A549 (cell line): Measurements from ENCODE around the gene MYO7A. TPM values are rescaled to one million over a fixed set of nuclear protein-coding genes. Genes with fewer than 3 reads are reported as not detected.

Experiments
- ATAC-seq, 2 experiments: fragments of 200-7000 bp in 1 of 2; fragments of >200 bp in 1 of 2; cut with Nextera tagmentation in 1 of 2; cut with Tn5 transposase in 1 of 2; 3 replicates each; pipeline versions ENCODE4 v1.8.0 to v1.9.1; 2018 to 2020; ENCODE audit warnings: mild to moderate bottlenecking in 1 of 2, moderate library complexity in 1 of 2
- CTCF ChIA-PET: fragments of 300-600 bp; sonication (Branson Sonifier 250); formaldehyde crosslinking; extraction: SDS; loops from one replicate; lab custom pipeline; 2021; ENCODE audit warnings: antibody characterized with exemption, inconsistent platforms; lab: Yijun Ruan, JAX
- POLR2A ChIA-PET: fragments of 350-600 bp; formaldehyde crosslinking; extraction: SDS; loops from one replicate; lab custom pipeline; 2021; ENCODE audit warnings: antibody characterized with exemption, inconsistent platforms; lab: Yijun Ruan, JAX
- DNase-seq, 2 experiments: peaks; one replicate each; pipeline versions ENCODE4 v3.0.0 to v3.0.0-alpha.2; 2011 to 2016; ENCODE audit warnings: low read depth in 1 of 2, low spot score in 1 of 2
- FAIRE-seq: peaks from 2 replicates; lab custom pipeline; 2011; peaks lifted over from hg19 to GRCh38; lab: Jason Lieb, UNC
- H3K27ac ChIP-seq, 2 experiments: fragments of >200 bp; sonication (Bioruptor Twin); formaldehyde crosslinking; 3 replicates each; pipeline ENCODE4 v1.5.1; 2016 to 2017
- H3K4me1 ChIP-seq: fragments of >200 bp; sonication (Bioruptor Twin); formaldehyde crosslinking; 3 replicates; pipeline ENCODE4 v1.6.1; 2016
- H3K4me2 ChIP-seq: fragments of >200 bp; sonication (Bioruptor Twin); formaldehyde crosslinking; 3 replicates; pipeline ENCODE4 v1.6.1; 2016
- H3K4me3 ChIP-seq: fragments of >200 bp; sonication (Bioruptor Twin); formaldehyde crosslinking; 3 replicates; pipeline ENCODE4 v1.5.1; 2016
- H3K9me3 ChIP-seq: fragments of >200 bp; sonication (Bioruptor Twin); formaldehyde crosslinking; 3 replicates; pipeline ENCODE4 v1.6.1; 2016
- ATOH8 ChIP-seq: fragments of 250-450 bp; sonication (Bioruptor Pico); IDR thresholded peaks from 2 replicates; pipeline ENCODE4 v1.5.0; 2020; ENCODE audit warnings: low read depth, mild to moderate bottlenecking, moderate library complexity
- BCL3 ChIP-seq: fragments of >200 bp; sonication (Bioruptor Twin); formaldehyde crosslinking; IDR thresholded peaks from 3 replicates; pipeline ENCODE4 v1.6.1; 2016
- BHLHE40 ChIP-seq: IDR thresholded peaks from 2 replicates; pipeline ENCODE4 v1.6.1; 2012; ENCODE audit warnings: low read depth, low read length, inconsistent platforms
- CBX2 ChIP-seq: fragments of 200-600 bp; sonication (generic); IDR thresholded peaks from 2 replicates; pipeline ENCODE4 v1.6.1; 2016; ENCODE audit warnings: low read depth, mild to moderate bottlenecking, borderline replicate concordance
- CBX8 ChIP-seq: fragments of 200-600 bp; sonication (generic); IDR thresholded peaks from 2 replicates; pipeline ENCODE4 v1.6.1; 2016
- CEBPB ChIP-seq, 2 experiments: fragments of >200 bp in 1 of 2; sonication (Bioruptor Twin) in 1 of 2; formaldehyde crosslinking in 1 of 2; IDR thresholded peaks; 2 replicates each; pipeline ENCODE4 v1.6.1; 2012 to 2016
- EHMT2 ChIP-seq: fragments of 200-600 bp; sonication (generic); IDR thresholded peaks from 2 replicates; pipeline ENCODE4 v1.6.1; 2016; ENCODE audit warnings: antibody characterized with exemption, low read depth, mild to moderate bottlenecking, moderate library complexity
- FOSL2 ChIP-seq, 2 experiments: fragments of 450-650 bp in 1 of 2; fragments of >200 bp in 1 of 2; sonication (Bioruptor Twin) in 1 of 2; formaldehyde crosslinking; IDR thresholded peaks; 2 replicates each; pipeline versions ENCODE4 v1.5.0 to v1.6.1; 2016 to 2020; ENCODE audit warnings: mild to moderate bottlenecking in 1 of 2, moderate library complexity in 1 of 2
- FOXS1 ChIP-seq: fragments of 250-450 bp; sonication (Bioruptor Pico); IDR thresholded peaks from 2 replicates; pipeline ENCODE4 v1.5.0; 2020; ENCODE audit warnings: mild to moderate bottlenecking, moderate library complexity
- GATA3 ChIP-seq: IDR thresholded peaks from 2 replicates; pipeline ENCODE4 v1.6.1; 2012; ENCODE audit warnings: borderline replicate concordance
- HES2 ChIP-seq: fragments of >200 bp; sonication (Bioruptor Twin); formaldehyde crosslinking; IDR thresholded peaks from 2 replicates; pipeline ENCODE4 v1.6.1; 2016
- HEYL ChIP-seq: fragments of 250-450 bp; sonication (Bioruptor Pico); IDR thresholded peaks from 2 replicates; pipeline ENCODE4 v1.8.0; 2021; ENCODE audit warnings: mild to moderate bottlenecking, moderate library complexity
- HMGXB4 ChIP-seq: fragments of 250-450 bp; sonication (Bioruptor Pico); IDR thresholded peaks from 2 replicates; pipeline ENCODE4 v1.5.0; 2021; ENCODE audit warnings: mild to moderate bottlenecking, moderate library complexity, borderline replicate concordance
- HOXA7 ChIP-seq: fragments of 250-450 bp; sonication (Bioruptor Pico); IDR thresholded peaks from 2 replicates; pipeline ENCODE4 v1.5.0; 2020; ENCODE audit warnings: mild to moderate bottlenecking, moderate library complexity
- JUN ChIP-seq, 2 experiments: fragments of >200 bp; sonication (Bioruptor Twin); formaldehyde crosslinking; IDR thresholded peaks; 2 replicates in 1 of 2; 3 replicates in 1 of 2; pipeline ENCODE4 v1.6.1; 2016 to 2017
- KDM1A ChIP-seq: fragments of 200-600 bp; sonication (generic); IDR thresholded peaks from 2 replicates; pipeline ENCODE4 v1.6.1; 2016; ENCODE audit warnings: low read depth, mild to moderate bottlenecking
- KDM5A ChIP-seq: fragments of 200-600 bp; sonication (generic); IDR thresholded peaks from 2 replicates; pipeline ENCODE4 v1.6.1; 2016; ENCODE audit warnings: antibody characterized with exemption, mild to moderate bottlenecking
- MAX ChIP-seq: IDR thresholded peaks from 2 replicates; pipeline ENCODE4 v1.6.1; 2012
- MYC ChIP-seq: IDR thresholded peaks from 2 replicates; pipeline ENCODE4 v1.6.1; 2012; ENCODE audit warnings: mild to moderate bottlenecking, inconsistent platforms, low read length, improper control_type of control experiment, borderline replicate concordance
- PHF8 ChIP-seq: fragments of 200-600 bp; sonication (generic); IDR thresholded peaks from 2 replicates; pipeline ENCODE4 v1.6.1; 2016; ENCODE audit warnings: low read depth, mild to moderate bottlenecking, antibody characterized with exemption, moderate library complexity, borderline replicate concordance
- POLR2A ChIP-seq: IDR thresholded peaks from 2 replicates; pipeline ENCODE4 v1.6.1; 2012; ENCODE audit warnings: mild to moderate bottlenecking, low read length
- RAD21 ChIP-seq, 2 experiments: fragments of >200 bp in 1 of 2; sonication (Bioruptor Twin) in 1 of 2; formaldehyde crosslinking in 1 of 2; IDR thresholded peaks in 1 of 2; conservative IDR thresholded peaks in 1 of 2; 2 replicates in 1 of 2; 3 replicates in 1 of 2; pipeline ENCODE4 v1.6.1; 2012 to 2018; ENCODE audit warnings: inconsistent platforms in 1 of 2
- RARB ChIP-seq: fragments of 250-450 bp; sonication (Bioruptor Pico); IDR thresholded peaks from 2 replicates; pipeline ENCODE4 v1.8.0; 2021; ENCODE audit warnings: mild to moderate bottlenecking, moderate library complexity
- RNF2 ChIP-seq: fragments of 200-600 bp; sonication (generic); IDR thresholded peaks from 2 replicates; pipeline ENCODE4 v1.6.1; 2016; ENCODE audit warnings: low read depth, mild to moderate bottlenecking, antibody characterized with exemption, moderate library complexity, borderline replicate concordance
- SMC3 ChIP-seq: fragments of >200 bp; sonication (Bioruptor Twin); formaldehyde crosslinking; IDR thresholded peaks from 3 replicates; pipeline ENCODE4 v1.6.1; 2018; ENCODE audit warnings: inconsistent platforms
- TP53 ChIP-seq: fragments of 250-450 bp; sonication (Bioruptor Pico); IDR thresholded peaks from 2 replicates; pipeline ENCODE4 v1.5.0; 2021; ENCODE audit warnings: mild to moderate bottlenecking, moderate library complexity
- ZC3H11A ChIP-seq: fragments of 450-650 bp; IDR thresholded peaks from 2 replicates; pipeline ENCODE4 v1.6.1; 2014; ENCODE audit warnings: antibody characterized with exemption, mild to moderate bottlenecking
- WGBS: methylation state at CpG from one replicate; pipeline ENCODE4 v1.1.6; 2017; ENCODE audit errors: missing lambda C conversion rate; 5-methylcytosine and 5-hydroxymethylcytosine counted together
- polyA plus RNA-seq, 4 experiments: library from polyadenylated mRNA; depleted of rRNA in 3 of 4; stranded (reverse); fragments of >200 nt; fragmentation: RNase III in 1 of 4; extraction: RNeasy Plus Mini Kit Qiagen cat#74134 plus additional on column Dnase treatment in 1 of 4; gene quantifications; 2 replicates in 3 of 4; 3 replicates in 1 of 4; pipeline ENCODE4 v1.2.3, GENCODE V29; 2011 to 2017

The MYO7A gene
- polyA plus RNA-seq, 2 of the 4 experiments (the other 2 are of a cell fraction) = 1.7 to 2.1 TPM

- Histone ChIP-seq H3K4me2 (no peak overlapping the region), H3K9me3 (no peaks in the 10 kb centered on the region), H3K27ac (no peak overlapping the region), H3K4me1 (no peaks in the 10 kb centered on the region), H3K4me3 (no peak overlapping the region)
- ATAC-seq (no peak), DNase-seq (no peak), FAIRE-seq (no peak)
- WGBS = 80% methylated on average over 3 of the region's 10 CpGs
- ChIA-PET CTCF (interaction anchor here (0.7 to 23.6 kb wide), 10 partner anchors 9 to 427 kb away, joined by 3 to 290 read pairs (median 4); no protein-coding TSS in a partner anchor), POLR2A (no interaction called here)
- TF ChIP-seq PHF8 = no peak
- no peak for TF ChIP-seq KDM5A
- no peak for TF ChIP-seq EHMT2
- no peak for TF ChIP-seq TP53 (CRISPR knock-in tag)
- TF ChIP-seq HEYL (CRISPR knock-in tag) = no peak
- TF ChIP-seq RNF2 = no peak
- TF ChIP-seq SMC3 = no peak
- TF ChIP-seq FOSL2 (IDR thresholded peaks at IDR 0.05) = no peak
- TF ChIP-seq FOSL2 (CRISPR knock-in tag; IDR thresholded peaks at IDR 0.05) = no peak
- no peak for TF ChIP-seq KDM1A
- no peak for TF ChIP-seq MYC
- no peak for TF ChIP-seq BHLHE40
- TF ChIP-seq FOXS1 (CRISPR knock-in tag) = no peak
Measured at GRCh38 chr11:77121096-77121640, 6.9 kb upstream of the MYO7A start.

GRCh38 chr11:77121876-77122575 lies 6.0 kb upstream of the MYO7A start:
- CTCF ChIA-PET = interaction anchor here (0.6 to 23.6 kb wide), 11 partner anchors 8 to 426 kb away, joined by 3 to 290 read pairs (median 4); no protein-coding TSS in a partner anchor
- ATAC-seq = no peak
- H3K27ac ChIP-seq = no peak overlapping the region
- no peak for FAIRE-seq
- no peaks in the 10 kb centered on the region for H3K4me1 ChIP-seq
- POLR2A ChIA-PET = no interaction called here
- WGBS = 84% methylated on average over 6 of the region's 8 CpGs
- H3K9me3 ChIP-seq = no peaks in the 10 kb centered on the region
- TF ChIP-seq HES2 = no peak
- no peak for TF ChIP-seq FOXS1 (CRISPR knock-in tag)
- TF ChIP-seq RARB (CRISPR knock-in tag) = no peak
- TF ChIP-seq RAD21 (conservative IDR thresholded peaks at IDR 0.05 in 1 of 2, IDR thresholded peaks at IDR 0.05 in 1 of 2) = no peak
- no peak for TF ChIP-seq HOXA7 (CRISPR knock-in tag)
- no peak for TF ChIP-seq CEBPB (IDR thresholded peaks at IDR 0.05)
- no peak for TF ChIP-seq JUN (IDR thresholded peaks at IDR 0.05)
- no peak for TF ChIP-seq ATOH8 (CRISPR knock-in tag)
- no peak for TF ChIP-seq KDM5A
- no peak for TF ChIP-seq PHF8
- TF ChIP-seq ZC3H11A = no peak
- TF ChIP-seq GATA3 = no peak
- TF ChIP-seq MAX = no peak
- TF ChIP-seq HMGXB4 (CRISPR knock-in tag) = no peak
- no peak for TF ChIP-seq POLR2A
- no peak for TF ChIP-seq CBX8
- no peak for TF ChIP-seq MYC
- TF ChIP-seq CBX2 = no peak
- no peak for TF ChIP-seq BCL3
- no peak for TF ChIP-seq RNF2
- DNase-seq = no peak
- no peak overlapping the region for H3K4me2 ChIP-seq
- H3K4me3 ChIP-seq = no peak overlapping the region
